Parathyroid adenoma (tissue), 2 donors: ENCODE measurements around the gene IRAG1.

Source experiments
- H2AFZ ChIP-seq: fragments of 300-600 bp; sonication (generic); one replicate; pipeline ENCODE4 v1.7.0; 2017; ENCODE audit warnings: antibody characterized with exemption, mild to moderate bottlenecking
- H3K27ac ChIP-seq: fragments of 300-600 bp; sonication (generic); one replicate; pipeline ENCODE4 v1.7.0; 2017
- H3K27me3 ChIP-seq: fragments of 300-600 bp; sonication (generic); one replicate; pipeline ENCODE4 v1.7.0; 2017; ENCODE audit warnings: low read length; ENCODE audit not compliant: control insufficient read depth, insufficient read depth
- H3K36me3 ChIP-seq: fragments of 300-600 bp; sonication (generic); one replicate; pipeline ENCODE4 v1.7.0; 2017; ENCODE audit warnings: low read length; ENCODE audit not compliant: control insufficient read depth, insufficient read depth
- H3K4me1 ChIP-seq: fragments of 300-600 bp; sonication (generic); one replicate; pipeline ENCODE4 v1.7.0; 2017; ENCODE audit warnings: control low read depth
- H3K4me2 ChIP-seq: fragments of 300-600 bp; sonication (generic); one replicate; pipeline ENCODE4 v1.7.0; 2017; ENCODE audit warnings: low read length
- H3K4me3 ChIP-seq: fragments of 300-600 bp; sonication (generic); one replicate; pipeline ENCODE4 v1.7.0; 2017; ENCODE audit warnings: low read depth, low read length
- H3K79me2 ChIP-seq: fragments of 300-600 bp; sonication (generic); one replicate; pipeline ENCODE4 v1.7.0; 2017; ENCODE audit warnings: control low read depth
- H3K9ac ChIP-seq: fragments of 300-600 bp; sonication (generic); one replicate; pipeline ENCODE4 v1.7.0; 2017; ENCODE audit warnings: mild to moderate bottlenecking
- H3K9me3 ChIP-seq: fragments of 300-600 bp; sonication (generic); one replicate; pipeline ENCODE4 v1.7.0; 2017; ENCODE audit warnings: low read length; ENCODE audit not compliant: control insufficient read depth
- TF ChIP-seq, protein P1 (sequence below): fragments of 300-600 bp; sonication (generic); IDR thresholded peaks from one replicate; pipeline ENCODE4 v1.7.0; 2017; ENCODE audit warnings: antibody characterized with exemption, mild to moderate bottlenecking
- donor health status: primary hyperparathyroidism.

Gene IRAG1

DNA sequence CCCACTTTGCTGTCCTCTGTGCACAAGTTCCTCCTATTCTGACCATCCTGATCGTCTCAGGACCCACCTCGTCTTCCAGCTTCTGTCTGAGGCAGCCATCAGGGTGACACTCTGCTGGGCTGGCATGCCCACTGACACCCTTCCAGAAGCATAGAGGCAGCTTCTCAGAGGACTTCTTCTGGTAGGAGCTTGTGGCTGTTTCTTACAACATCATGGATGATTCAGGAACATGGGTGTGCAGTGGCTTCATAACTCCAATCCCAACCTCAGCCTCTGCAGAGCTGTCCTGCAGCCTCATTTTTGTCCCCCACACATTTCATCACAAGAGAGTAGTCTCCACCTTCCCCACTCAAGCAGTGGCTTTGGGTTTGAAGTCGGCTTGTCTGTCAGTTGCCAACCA lies 36.6 kb upstream of the IRAG1 start:
- Histone ChIP-seq H3K27ac (no peak overlapping the region), H3K4me1 (no peaks in the 10 kb centered on the region), H3K4me2 (no peak overlapping the region), H3K9me3 (no peaks in the 10 kb centered on the region), H3K79me2 (no peaks in the 10 kb centered on the region), H3K36me3 (no peaks in the 10 kb centered on the region), H3K27me3 (no peaks in the 10 kb centered on the region), H3K4me3 (no peak overlapping the region), H2AFZ (no peak overlapping the region), H3K9ac (no peak overlapping the region)
- TF ChIP-seq, protein P1, sequence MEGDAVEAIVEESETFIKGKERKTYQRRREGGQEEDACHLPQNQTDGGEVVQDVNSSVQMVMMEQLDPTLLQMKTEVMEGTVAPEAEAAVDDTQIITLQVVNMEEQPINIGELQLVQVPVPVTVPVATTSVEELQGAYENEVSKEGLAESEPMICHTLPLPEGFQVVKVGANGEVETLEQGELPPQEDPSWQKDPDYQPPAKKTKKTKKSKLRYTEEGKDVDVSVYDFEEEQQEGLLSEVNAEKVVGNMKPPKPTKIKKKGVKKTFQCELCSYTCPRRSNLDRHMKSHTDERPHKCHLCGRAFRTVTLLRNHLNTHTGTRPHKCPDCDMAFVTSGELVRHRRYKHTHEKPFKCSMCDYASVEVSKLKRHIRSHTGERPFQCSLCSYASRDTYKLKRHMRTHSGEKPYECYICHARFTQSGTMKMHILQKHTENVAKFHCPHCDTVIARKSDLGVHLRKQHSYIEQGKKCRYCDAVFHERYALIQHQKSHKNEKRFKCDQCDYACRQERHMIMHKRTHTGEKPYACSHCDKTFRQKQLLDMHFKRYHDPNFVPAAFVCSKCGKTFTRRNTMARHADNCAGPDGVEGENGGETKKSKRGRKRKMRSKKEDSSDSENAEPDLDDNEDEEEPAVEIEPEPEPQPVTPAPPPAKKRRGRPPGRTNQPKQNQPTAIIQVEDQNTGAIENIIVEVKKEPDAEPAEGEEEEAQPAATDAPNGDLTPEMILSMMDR, result no peak

DNA sequence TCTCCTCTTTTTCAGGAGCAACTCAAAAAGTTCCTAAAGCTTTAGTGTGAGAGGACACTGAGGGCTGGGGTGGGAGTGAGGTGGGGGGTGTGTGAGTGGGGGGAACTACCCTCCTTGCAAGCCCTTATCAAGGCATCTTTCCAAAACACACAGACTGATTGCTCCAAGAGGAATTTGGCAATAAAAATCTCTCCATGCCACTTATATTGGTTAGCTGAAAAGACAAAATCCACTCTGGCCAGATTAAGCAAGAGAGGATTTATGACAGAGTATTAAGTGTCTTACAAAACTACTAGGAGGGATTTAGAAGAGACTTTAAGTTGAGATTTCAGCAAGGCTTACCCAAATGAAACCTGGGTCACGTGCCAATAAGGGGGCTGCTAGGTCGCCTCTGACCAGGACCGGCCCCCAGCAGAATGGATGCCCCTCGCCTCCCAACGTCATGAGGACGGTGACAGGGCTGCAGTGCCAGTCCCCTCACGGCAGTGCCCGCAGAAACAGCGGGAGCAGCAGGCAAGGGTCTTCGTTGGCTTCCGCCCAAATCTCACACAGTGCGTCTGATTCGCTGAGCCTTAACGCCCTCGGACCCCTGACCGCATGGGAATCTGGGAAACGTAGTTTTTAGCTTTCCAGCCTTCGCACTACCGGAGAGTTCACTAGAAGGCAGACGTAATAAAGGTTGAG lies 35.4 kb upstream of the IRAG1 start:
- Histone ChIP-seq H3K36me3 (no peaks in the 10 kb centered on the region), H3K4me2 (no peak overlapping the region), H3K9ac (no peak overlapping the region), H3K9me3 (no peaks in the 10 kb centered on the region), H3K4me3 (no peak overlapping the region), H3K27me3 (no peaks in the 10 kb centered on the region), H2AFZ (no peak overlapping the region), H3K79me2 (no peaks in the 10 kb centered on the region), H3K4me1 (no peaks in the 10 kb centered on the region), H3K27ac (no peak overlapping the region)
- TF ChIP-seq, protein P1, result no peak

DNA sequence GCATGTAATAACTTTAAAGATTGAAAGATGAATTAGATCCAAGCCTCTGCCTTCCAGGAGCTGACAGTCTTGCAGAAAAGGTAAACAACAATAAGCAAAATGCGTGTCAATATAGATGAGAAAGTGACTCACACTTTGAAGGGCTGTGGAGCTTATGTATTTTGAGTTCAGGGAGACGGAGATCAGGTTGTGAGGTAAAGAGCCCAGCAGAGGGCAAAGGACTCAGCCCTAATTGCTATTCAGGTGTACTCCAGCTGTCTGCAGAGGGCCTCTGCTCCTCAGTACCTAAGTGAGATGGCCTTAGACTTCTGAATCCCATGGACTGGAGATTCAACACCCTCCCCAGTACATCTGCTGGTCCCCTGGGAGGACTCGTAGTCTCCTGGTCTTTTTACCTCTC lies 34.6 kb upstream of the IRAG1 start:
- Histone ChIP-seq H3K9me3 (no peaks in the 10 kb centered on the region), H3K4me3 (no peak overlapping the region), H3K27me3 (no peaks in the 10 kb centered on the region), H3K9ac (no peak overlapping the region), H3K27ac (no peak overlapping the region), H3K4me1 (no peaks in the 10 kb centered on the region), H2AFZ (no peak overlapping the region), H3K79me2 (no peaks in the 10 kb centered on the region), H3K36me3 (no peaks in the 10 kb centered on the region), H3K4me2 (no peak overlapping the region)
- TF ChIP-seq, protein P1, result no peak

DNA sequence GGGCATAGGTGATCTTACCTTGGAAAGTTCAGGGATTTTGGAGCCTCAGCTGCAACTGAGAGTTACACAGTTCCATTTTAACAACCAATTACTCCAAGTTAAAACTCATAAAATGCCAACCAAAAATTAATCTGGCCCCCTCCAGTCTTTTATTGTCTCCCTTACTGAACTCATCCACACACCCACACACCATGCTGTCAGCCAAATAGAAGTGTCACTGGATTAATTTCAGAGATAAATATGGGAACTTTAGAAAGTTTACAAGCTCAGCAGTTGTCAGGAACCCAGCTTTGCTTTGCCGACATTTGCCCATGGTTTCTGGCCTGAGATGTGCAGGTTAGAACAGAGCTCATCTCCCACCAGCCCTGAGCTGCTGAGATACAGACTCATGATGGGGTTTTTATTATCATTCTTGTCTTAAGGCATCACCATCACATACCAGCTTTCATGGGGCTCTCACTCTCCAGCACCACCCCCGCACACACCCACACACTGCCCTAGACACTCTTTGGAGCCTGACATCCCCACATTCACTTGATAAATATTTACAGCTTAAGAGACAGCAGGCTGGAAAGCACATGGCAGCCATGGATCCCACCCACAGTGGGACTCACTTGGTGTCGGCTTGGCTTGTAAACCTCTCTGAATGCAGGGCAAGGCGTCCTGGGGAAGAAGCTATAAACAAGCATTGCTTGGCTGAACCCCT lies 33.7 kb upstream of the IRAG1 start:
- H3K36me3 ChIP-seq, result no peaks in the 10 kb centered on the region

More for the DNA sequence above, 33.7 kb upstream of the IRAG1 start:
- TF ChIP-seq, protein P1, result no peak
- Histone ChIP-seq H3K4me1 (no peaks in the 10 kb centered on the region), H3K4me3 (no peak overlapping the region), H2AFZ (peak overlapping the region; percentile 3), H3K9ac (no peak overlapping the region), H3K27ac (no peak overlapping the region), H3K27me3 (no peaks in the 10 kb centered on the region), H3K4me2 (no peak overlapping the region), H3K9me3 (no peaks in the 10 kb centered on the region), H3K79me2 (no peaks in the 10 kb centered on the region)
